Stimulated activated CD4-positive, alpha-beta T cell treated with anti-CD3 and anti-CD28 coated beads, Interleukin-2, amount 100 ng/mL, for 4 hours (primary cell): ENCODE measurements around the gene VASH1.

Source experiments
- DNase-seq: peaks from one replicate; pipeline ENCODE4 v3.0.0-alpha.2; 2020; ENCODE audit warnings: low read depth

VASH1 gene

DNA sequence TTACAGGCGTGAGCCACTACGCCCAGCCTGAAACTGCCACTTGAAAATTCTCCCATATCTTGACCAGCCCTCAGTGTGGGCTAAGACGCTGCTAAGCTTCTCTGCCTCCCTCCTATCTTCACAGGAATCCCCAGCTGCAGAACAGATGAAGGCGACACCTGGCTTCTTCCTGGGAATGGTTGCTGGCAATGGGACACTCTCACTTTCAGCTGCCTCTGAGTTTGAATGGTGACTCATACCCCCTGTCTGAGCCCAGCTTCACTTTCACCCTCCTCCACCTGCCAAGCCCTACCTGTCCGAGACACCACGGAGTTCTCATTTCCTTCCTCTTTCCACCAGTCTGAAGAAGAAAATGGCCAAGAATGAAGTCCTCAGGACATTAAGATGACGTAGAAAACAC lies 18.3 kb upstream of the VASH1 start:
- DNase-seq = no peak

DNA sequence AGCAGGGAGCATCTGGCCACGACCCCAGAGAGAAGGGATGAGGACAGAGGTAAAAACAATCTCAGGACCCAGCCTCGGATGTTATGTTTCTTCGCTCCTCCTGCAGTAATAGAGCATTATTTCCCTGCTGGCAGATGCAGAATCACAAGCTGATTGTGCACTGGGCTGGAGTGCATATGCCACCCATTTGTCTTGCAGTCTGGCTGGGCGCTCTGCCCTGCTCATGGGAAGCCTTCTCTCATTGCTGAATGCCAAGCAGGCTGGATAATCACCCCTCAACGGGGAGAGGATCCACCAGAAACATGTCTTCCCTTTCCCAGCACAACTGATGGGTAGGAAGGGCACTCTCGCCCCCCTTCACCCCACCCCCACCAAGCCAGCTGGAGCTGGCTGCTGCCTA lies 8.5 kb upstream of the VASH1 start:
- no peak for DNase-seq

DNA sequence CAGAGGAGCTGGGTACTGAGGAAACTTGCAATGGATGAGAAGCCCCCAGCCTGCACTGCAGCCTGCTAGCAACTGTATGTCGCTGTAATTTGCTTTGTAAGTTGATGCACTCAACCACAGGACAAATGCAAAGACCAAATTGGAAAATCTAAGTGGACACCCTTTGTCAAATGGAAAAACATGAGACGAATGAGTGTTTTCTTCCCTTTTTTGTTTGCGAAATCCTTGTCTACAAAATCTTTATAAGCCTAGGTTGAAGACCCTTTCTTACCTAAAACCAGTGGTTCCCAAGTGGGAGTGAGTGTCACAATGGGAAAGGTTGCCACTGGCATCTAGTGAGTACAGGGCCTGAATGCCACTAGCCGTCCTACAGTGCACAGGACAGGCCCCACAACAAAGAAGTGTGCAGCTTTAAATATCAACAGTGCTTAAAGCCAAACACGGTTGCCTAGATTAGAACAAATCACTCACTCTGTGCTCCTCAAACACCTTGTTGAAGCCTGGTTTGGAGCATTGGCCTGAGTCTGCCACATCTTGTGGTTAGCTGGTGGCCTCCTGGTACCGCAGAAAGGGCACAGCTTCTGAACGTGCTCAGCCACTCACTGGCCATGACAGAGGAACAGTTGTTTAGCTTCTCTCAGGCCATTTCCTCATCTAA lies 7.6 kb upstream of the VASH1 start:
- DNase-seq = no peak

DNA sequence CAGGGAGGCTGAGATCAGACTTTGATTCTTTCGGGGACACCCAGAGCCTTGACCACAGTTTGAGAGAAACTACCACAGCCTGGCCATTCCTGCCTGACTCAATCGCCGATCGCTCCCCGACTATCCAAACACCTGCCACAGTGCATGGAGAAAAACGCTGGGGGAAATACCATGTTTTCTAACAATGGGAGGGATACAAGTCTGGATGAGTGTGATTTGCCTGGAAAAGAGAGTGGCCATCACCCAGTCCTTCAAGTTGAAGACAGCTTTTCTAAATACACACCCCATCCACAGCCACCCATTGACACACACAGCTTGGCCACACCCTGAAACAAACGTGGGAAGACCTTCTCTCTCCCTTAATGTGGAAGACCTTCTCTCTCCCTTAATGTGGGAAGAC lies 6.7 kb upstream of the VASH1 start:
- DNase-seq = no peak

DNA sequence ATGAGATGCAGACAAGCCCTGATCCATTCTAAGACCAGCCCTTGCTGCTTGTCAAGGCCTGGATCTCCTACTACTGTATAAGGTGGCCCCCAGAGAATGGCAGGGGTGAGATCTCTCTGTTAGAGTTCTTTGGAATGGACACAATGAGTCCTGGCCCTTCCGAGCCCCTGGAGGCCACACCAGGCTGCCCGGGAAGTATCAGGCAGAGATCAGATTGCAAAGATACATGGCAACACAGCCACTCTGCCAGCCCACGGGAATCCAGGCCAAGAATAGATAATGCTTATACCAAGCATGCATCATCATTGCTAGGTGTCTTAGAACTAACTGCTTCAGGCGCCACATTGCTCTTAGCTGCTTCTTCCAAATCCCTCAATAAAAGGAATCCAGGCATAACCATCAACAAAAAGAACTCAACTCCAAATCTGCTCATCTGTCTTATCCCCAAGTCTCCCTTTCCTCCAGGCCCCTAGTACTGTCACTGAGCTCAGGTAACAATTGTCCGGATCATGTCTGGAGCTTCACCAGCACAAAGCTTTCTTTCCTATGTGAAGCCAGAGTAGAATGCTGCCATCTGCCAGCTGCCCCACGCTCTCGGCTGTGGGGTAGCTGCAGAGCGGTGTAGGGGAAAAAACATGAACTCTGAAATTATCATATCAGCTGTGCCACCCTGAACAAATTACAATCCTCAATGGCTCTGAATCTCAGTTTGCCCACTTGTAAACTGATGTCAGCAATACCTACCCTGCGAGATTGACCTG lies 5.5 kb upstream of the VASH1 start:
- DNase-seq = no peak

DNA sequence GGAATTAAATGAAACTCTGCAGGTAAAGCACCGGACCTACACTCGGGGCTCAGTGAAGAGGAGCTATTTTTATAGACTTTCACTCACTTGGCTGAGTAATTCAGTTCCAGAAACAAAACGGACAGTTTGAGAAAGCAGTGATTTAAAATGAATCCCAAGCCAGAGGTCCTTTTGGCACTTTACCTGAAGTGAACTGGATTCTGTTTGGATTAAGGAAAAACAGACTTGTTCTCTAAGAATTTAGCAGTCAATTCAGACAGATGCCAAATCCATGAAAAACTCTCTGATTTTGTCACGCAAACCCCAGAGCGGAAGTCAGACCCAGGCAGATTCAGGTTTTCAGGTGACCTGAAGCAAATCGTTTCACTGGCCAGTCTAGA lies 4.9 kb upstream of the VASH1 start:
- no peak for DNase-seq

DNA sequence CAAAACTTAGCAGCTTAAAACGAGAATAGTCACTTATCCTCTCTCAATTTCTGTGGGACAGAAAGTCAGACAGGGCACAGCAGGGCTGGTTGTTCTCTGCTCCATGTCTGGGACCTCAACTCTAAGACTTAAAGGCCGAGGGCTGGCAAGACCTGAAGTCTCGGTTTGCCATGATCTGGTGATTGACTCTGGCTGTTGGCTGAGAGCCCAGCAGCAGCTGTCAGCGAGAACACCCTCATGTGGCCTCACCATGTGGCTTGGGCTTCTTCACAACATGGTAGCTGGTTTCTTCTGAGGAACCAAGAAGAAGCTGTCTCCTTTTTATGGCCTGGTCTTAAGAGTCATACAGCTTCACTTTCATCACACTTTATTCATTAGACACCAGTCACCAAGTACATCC lies 1.7 kb upstream of the VASH1 start:
- no peak for DNase-seq

DNA sequence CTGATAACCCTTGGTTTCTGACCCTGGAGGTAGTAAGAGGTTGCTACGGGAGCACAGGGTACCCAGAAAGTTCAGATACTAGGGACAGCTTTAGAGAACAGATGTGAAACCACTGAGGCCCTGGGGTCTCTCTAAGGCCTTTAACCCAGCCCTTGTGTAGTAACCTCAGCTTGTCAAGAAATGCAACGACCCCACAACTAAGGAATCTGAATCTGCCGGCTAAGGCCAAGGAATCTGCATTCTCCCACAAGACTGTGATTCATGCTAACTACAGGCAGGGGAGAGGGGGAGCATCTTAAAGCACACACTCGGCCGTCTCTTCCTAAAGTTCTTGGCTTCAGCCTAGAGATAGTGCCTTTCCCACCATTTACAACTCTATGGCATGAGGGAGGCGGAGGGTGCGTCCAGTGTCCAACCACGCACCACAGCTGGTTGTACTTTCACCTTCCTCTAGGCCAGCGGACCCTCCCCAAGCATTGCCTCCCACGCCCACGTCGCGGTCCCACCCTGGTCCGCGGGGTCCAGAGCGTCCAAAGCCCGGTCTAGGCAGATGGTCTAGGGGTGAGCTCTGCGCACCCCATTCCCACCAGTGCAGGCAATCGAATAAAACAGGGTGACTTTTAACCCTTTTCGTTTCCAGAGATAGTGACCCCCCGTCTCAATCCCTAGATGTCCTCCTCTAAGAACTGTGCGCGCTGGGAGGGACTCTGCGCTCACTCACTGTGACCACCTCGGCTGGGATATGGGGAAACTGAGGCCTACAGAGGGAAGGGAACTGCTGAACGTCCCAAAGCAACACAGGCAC lies 735 bp upstream of the VASH1 start:
- no peak for DNase-seq

DNA sequence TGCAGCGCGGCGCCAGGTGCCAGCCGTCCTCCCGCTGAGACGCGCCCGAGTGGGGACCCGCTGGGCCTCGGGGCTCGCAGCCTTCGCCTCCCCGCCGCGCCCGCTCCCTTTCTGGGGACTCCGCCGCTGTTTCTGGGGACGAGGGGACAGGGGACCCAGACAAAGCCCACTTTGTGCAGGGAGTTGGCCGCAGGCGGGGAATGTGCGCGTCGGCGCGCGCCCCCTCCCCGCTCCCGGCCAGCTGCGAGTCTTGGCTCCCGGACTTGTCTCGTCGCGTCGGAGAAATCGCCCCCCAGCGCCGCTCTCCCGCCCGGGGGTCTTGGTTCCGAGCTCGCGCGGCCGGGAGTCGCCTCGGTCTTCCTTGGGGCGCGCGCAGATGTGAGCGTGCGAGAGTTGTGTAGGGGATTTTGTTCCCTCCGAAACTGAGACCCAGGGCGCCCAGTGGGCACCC lies 717 bp downstream of the VASH1 start:
- DNase-seq = no peak

DNA sequence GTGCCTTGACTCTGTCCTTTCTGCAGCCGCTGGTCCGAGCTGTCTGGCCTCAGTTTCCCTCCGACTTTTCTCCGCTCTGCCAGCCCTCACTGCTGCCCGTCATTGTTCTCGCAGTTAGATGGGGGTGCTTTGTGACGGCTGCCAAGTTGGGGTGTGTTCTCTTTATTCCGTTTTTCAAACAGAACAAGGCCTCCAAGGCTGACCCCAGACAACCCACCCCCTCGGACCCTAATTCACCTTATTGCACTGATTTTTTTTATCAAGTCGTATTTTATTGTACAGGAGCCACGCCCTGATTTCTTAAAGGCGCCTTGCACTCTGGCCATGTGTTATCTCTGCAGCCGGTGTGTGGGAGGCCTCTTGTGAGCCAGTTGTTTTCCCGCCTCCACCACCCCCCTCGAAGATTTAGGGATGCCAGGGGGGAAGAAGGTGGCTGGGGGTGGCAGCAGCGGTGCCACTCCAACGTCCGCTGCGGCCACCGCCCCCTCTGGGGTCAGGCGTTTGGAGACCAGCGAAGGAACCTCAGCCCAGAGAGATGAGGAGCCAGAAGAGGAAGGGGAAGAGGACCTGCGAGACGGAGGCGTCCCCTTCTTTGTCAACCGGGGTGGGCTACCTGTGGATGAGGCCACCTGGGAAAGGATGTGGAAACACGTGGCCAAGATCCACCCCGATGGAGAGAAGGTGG lies 1.3 kb downstream of the VASH1 start:
- no peak for DNase-seq

DNA sequence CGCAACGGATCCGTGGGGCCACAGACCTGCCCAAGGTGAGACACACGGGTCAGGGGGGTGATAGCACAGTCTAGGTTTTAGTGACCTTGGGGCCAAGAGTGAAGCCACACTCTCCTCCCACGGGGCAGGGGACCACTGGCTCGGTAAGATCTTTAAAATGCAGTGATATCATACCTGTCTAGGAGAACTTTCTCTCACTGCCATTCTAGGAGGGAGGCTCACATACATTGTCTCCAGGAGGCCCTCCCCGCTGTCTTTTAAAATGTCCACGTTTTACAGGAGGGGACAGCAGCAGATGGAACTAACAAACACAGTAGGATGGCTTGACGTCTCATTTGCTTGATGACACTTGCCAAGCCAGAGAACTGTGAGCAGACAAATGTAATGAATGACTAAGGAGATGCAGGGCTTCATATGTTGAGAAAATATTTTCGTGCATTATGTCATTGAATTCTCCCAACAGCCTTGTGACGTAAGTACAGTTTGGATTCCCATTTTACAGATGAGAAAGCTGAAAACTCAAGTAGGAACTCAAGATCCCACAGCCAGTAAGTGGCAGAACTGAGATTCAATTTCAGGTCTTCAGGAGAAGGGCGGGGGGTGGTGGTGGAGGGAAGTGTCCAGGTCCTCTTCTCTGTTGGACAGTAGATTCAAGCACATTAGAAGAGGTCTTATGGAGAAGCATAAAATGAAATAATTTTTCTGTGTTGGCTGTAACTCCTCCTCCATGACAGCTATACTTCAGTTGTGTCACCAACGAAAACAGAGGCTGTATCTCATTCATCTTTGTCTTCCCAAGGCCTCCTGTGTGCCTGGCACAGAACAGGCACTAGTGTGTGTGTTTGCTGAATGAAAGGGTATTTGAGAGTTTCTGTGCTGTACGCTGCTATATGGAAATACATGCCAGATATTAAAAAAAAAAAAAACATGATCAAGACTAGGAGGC lies 2.1 kb downstream of the VASH1 start:
- DNase-seq = no peak

DNA sequence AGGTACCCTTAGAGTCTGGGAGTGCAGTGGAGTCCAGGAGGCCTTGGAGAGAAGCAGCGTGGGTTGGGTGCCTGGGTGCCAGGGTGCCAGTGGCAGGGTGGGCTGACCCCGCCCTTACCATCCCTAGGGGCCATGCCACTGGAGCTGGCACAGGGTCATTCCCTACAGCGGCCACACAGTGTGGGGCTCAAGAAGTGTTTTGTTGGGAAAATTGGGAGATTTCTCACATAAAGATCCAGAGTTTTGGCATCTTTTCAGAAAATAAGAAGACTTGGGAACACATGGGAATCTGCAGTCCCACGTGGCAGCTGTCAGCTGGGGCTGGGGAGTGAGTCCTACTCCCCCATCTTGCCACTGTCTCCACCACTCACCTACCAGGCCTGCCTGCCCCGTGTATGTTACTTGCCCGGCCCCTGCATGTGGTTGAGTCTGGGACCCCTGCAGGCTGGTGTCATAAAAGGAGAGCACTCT lies 4.2 kb downstream of the VASH1 start:
- no peak for DNase-seq

DNA sequence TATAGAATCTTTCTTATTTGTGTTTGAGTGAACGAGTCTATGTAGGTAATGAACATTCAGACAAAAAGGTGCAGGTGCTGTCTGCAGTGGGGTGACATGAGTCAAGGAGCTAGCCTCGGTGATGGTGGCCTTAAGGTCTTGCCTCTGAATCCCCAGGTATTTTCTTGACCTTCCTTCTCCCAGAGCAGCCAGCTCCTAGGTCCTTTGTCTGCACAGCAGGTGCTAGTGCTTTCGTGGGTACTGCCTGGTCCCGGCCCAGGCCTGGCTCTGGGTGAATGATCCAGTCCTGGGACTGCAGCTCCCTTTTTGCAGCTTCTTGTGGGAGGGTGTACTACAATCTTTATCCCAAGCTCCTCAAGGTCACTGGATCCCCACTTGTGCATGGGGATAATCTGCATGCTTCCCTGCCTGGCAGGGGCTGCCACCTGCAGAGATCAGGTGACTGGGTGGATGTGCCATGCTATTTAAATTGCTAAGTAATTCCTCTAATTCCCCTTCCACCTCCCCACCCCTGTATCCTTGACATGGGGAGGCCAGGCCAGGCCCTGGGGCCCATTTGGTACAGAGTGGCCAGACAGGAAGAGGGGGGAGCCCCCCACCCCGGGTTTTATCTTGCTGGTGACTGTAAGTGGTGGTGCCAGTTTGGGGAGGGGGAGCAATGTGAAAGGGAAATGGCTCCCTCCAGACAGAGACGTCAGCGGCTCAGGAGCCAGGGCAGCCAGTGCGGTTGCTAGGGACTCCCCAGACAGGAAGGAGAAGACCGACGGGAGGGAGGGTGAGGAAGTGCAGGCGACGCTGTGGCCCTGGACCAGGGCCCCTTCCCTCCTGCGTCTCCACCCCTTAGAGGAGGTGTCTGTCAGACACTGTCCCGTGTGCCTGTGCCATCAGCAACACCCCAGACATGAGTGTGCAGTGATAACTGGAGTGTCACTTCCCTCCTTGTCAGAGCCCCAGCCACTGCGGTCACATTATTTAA lies 6.7 kb downstream of the VASH1 start:
- peak; percentile 22 for DNase-seq

DNA sequence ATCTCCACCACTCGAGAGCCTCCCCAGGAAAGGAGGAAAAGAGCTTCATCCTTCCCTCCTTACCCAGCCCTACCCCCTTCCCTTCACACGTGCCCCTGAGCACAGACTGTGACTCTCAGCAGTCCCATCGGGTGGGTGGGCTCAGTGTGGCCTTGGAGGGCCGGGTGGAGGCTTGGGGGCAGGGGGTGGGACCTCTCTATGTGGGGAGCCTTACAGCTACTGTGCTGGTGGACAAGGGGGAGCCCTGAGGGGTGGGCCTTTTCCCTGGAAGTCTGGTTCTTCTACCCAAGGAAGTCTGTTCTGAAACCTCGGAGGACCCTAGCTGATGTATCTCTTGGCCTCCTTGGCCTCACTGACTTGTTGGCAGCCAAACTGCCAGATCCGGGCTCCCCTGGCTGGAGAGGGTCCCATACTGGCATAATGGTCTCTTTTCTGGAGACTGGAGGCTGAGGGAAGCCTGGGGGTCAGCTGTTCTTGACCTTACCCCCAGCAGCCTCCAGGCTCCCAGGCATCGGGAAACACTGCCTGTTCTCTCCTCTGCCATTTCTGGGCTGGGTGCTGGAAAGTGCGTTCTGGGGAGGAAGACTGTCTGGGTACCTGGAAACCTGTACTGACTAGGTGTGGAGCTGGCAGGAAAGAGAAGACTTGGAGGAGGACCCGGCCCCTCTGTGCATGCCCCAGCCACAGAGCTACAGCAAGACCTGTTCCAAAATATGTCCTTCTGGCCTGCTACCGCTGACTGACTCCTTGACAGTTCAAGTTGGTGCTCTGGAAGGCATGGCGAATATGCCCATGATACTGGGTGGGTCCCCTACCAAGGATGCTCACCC lies 7.6 kb downstream of the VASH1 start:
- DNase-seq = no peak

DNA sequence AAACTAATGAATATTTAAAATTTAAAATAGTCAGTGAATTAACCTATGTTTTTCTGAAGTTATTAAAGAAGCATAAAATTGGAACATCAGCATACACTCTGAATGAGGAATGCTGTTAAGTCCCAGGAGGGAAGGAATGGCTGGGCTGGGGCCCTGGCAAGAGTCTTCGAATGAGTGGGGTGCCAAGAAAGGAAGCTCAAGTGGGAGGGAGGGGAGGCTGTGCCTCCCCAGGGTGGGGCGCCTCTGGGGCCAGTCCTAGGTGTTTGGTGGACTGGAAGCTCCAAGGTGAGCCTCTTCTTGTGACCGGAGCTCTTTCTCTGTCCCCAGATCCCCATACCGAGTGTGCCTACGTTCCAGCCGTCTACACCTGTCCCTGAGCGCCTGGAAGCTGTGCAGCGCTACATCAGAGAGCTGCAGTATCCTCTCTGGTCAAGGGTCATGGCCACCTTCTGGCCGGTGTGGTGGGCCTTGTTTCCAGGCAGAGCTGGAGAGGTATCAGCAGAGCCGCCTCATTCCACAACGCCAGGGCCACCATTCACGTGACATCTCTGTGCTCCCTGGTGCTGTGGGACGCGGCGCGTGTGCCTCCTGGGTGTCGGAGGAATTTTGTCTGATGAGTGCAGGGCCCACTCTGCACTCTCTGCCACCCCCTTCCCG lies 8.5 kb downstream of the VASH1 start:
- no peak for DNase-seq

DNA sequence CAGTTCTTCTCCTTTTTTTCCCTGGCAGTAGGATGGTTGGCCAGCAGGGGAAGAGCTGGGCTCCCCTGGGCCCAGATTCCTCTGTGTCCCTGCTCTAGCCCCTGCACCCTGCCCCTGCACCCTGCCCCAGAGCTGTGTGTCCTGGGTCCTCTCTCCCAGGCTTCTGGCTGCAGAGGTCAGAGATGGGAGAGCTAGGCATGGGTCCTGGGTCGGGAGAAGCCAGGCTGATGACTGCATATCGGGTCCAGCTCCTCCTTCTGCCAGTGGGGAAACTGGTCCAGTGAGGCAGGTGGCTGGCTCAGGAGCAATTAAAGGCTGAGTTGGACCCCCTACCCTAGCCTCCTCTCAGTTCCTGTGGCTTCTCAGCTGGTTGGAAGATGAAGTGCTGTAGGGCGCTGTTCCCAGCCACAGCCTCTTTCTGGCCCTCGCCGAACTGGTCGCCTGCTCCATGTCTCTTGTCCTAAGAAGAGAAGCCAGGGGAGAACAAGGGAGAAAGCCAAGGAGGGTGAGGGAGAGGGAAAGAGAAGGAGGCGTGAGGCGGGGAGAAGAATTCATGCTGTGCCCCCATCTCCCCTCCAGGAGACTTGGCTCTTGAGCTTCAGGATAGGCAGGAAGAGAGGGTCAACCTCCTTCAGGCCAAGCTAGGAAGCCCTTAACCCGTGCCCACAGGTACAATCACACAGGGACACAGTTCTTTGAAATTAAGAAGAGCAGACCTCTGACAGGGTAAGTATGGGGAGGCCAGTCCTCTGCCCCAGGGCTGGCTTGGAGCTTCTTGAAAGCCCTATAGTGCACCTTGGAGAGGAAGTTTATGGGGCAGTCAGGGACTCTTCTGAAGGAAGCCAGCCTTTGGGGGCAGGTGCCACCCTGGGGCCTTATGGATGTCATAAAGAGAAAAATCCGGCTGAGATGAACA lies 9.5 kb downstream of the VASH1 start:
- DNase-seq = no peak

DNA sequence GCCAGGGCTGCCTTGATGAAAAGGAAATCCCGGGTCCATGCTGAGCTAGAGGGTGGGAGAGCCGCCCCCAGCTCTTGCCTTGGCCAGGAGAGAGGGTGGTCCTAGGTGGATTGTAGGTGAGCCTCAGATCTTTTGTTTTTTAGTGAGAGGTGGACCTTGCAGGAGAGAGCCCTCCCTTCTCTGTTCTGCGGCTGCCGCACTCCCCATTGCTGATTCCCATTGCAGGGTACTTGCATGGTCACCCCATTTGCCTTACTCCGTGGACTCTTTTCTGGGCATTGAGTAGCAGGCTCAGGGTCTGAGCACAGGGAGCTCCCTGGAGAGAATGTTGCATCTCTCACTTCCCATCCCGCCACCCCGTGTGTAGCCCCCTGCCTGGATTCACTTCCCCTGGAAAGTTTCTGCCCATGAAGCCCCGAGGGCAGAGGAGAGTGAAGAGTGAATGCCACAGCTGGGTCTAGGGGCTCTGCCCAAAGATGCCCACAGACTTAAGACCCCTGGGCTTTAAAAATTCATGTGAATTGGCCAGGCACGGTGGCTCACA lies 10.2 kb downstream of the VASH1 start:
- DNase-seq = no peak
